AML-193 (cell line): ENCODE results near the gene PXMP2.

ENCODE experiments used
- DNase-seq, 2 experiments: peaks; one replicate each; lab custom pipeline; 2025; lab: John Stamatoyannopoulos, UW

Gene PXMP2

DNA sequence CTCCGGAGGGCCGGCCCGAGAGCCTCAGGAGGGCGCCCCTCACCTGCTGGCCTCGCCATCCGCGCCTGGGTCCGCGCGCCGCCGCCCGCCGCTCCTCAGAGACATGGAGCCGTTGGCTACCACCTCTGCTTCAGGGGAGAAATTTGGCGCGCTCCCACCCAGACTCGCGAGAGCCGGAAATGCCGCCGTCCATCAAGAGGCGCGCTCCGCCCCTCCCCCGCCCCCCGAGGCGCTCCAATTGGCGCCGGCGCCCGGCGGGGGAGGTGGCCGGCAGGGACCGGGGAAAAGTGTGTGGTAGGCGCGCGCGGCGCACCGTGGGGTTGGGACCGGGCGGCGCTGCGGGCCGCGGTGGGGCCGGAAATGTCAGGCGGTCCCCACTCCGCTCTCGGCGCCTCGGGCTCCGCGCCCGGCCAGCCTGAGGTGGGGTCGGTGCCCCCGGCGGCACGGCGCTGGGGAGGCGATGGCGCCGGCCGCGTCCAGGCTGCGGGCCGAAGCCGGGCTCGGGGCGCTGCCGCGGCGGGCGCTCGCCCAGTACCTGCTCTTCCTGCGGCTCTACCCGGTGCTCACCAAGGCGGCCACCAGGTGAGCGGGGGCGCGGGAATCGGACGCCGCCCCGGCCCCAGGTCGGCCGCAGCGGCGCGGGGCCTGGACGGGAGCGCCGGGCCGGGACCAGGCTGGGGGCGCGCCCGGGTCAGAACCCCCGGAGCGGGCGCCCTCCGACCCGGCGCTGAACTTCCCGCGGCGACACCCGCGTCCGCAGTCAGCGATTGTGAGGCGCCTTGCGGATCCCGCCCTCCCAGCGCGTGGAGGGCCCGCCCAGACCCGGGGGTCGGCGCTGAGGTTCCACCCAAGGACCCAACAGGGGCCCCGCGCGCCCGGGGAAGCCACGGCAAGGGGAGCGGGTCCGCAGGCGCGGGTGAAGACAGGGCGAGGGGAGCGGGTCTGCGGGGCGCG, at the start of gene PXMP2, which contains the start of gene POLE:
Gene PXMP2 (plus strand): TSS at position 377 of the 954 bp plus-strand sequence. CDS start 84 bp downstream, at position 461.
Gene POLE (minus strand): TSS at position 132 of the 954 bp plus-strand sequence. CDS start 27 bp downstream, at position 105.
- peak; percentile 90 to 91 for DNase-seq

DNA sequence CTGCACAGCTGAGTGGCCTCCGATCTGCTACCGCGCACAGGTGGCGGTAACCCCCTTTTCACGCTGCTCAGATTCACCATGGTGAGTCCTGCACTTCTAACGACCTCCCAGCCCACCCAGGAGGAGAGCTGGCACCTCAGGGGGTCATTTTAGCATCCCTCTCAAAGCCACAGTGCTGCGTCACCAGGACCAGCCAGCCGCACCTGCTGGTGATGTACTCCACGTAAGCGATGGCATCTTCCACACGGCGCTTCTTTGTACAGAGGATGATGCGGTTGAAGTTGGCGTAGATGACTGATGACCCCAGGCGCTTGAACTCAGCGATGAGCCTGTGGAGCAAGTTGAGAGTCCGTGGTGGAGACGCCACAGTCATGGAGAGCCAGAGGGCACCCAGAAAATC, 49.6 kb upstream of the PXMP2 start:
- DNase-seq: no peak

DNA sequence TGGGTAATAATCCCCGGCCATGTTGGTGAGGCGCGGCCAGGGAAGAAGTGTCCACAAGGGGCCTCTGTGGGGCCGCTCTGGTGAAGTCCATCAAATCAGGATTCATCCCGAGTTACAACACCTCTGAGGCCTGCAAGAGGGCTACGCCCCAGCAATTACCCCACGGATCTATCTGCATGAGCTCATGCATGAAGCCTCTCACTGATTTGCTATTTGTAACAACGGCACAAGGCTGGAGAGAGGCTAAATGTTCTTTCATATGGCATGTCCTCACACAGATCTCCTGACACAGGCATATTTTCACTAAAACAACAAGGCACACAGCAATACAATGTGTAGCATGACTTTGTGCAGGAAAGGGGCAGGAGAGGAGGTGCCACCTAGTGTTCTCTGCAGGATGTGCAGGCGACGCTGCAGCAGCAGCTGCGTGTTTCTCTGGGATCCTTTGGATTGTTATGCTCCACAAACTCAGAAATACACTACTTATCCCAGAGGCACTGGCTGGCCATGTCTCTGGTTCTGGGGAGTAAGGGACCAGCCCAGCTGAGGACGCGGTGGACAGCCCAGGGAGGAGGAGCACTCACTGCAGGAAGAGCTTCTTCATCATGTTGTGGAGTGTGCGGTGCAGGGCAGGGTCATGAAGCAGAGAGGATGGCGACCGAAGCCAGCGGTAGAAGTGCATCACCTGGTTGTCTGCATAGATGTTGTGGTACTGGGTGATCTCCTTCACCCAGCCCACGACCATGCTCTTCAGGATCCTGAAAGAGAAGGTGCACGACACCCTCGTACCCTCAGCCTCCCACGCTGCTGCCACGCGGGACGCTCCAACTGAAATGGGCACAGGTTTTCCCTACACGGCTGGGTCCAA, 48.6 kb upstream of the PXMP2 start:
- DNase-seq: peak; percentile 6 to 15

DNA sequence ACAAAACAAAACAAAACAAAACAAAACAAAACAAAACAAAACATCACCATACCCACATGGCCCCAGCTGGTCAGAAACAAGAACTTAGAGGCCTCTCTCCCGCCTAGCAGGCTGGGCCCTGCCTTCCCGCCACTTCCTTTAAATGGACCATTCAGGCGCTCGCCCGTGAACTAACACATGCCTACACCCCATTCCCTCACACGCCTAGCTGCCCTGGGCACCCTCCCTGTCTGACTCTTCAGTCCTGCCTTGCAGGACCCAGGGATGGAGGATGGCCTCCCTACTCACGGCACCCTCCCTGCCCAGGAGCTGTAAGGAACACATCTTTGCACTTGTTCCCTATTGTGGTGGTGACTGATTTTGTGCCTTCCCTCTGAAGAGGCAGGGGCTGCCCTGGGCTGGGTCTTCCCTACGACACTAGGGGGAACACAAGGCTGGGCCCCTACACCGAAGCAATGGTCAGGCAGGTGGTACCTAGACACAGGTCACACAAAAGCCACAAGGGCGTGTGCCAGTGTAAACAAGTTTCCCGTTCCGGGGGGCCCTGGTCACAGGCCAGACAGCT, 47.3 kb upstream of the PXMP2 start:
- no peak for DNase-seq

DNA sequence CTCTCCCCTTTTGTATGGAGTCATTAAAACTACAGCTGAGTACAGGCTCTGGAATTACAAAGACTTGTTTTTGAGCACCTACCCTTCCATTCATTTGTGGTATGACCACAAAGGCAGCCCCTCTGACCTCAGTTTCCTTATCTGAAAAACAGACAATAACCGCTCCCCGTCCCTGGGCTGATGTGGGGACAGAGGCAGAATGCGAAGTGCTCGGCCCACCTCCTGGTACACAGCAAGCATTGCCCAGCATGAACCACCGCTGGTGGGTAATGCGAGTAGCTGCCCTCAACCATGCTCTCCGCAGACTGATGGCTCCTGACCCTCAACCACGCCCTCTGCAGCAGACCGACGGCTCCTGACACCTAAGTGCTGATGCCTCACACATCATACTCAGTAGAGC, 46.5 kb upstream of the PXMP2 start:
- DNase-seq: no peak

DNA sequence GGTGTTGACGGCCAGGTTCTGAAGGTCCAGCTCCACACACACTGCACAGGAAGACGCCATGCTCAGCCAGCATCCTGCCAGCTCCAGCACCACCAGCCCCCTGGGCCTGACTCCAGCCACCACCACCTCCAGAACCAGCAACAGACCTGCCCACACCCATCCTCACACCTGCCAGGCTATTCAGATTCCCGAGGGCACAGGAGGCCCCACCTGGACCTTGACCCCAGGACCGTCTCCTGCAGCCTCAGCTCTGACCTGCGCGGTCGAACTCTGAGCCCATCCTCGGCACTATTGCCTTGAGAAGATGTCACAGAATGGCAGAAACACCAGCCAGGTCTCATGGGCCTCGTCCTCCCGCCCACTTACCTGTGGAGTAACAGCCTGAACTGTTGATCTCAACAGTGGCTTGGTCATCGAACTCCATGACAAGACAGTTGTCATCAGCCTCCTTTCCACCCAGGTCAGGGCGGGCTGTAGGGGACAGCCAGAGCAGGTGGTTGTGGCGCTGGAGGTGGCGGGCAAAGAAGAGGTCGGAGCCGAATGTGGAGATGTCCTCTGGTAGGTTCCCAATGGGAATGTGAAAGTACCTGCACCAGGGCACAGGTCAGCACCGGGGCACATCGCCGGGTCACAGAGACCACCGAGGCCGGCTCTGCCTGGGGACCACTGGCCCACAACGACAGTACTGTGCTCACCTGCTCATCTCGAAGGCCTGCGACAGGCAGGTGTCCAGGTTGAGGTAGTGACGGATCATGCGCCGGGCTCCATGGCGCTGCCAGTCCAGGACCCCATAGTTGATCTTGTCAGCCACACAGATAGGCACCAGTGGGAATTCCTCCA, 45.4 kb upstream of the PXMP2 start:
- no peak for DNase-seq

DNA sequence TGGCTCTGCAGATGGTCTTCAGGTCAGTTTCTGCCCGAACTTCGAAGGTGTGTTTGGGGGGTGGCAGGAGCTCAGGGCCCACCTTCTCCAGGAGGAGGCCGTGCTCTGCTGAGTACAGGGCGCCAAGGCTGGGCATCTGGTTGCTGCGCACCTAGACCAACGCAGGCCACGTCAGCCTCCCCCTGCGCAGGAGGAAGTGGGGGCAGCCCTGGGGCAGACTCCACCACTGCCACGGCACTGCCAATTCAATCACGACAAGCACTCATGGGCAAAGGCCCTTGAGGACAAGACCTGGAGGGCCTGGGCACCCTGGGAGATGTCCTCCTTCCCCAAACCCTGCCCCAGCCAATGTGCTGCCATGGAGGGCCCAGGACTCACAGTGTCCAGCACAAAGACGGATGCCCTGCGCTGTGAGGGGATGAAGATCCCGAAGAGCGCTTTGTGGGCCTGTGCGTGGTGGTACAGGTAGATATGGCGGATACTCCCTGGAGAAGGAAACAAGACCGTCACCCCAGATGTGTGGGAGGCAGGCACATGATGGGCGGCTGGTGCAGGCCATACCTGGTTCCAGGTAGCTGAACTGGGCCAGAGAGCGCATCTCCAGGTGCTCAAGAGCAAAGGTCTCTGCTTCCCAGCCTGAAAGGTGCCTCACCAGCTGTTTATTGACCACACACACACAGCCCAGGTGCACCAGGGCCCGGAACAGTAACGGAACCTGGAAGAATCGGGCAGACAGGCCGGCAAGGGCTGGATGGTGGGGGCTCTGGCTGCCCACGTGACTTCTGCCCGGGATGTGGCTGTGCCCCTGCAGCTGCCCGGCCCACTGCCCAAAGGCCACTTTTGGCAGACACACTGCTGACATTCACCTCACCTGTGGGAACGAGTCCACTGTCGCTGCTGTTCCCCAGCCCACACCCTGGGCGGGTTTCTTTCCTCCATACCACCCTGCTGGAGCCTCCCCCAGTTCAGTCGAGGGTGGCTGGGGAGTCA, 44.2 kb upstream of the PXMP2 start:
- DNase-seq: no peak

DNA sequence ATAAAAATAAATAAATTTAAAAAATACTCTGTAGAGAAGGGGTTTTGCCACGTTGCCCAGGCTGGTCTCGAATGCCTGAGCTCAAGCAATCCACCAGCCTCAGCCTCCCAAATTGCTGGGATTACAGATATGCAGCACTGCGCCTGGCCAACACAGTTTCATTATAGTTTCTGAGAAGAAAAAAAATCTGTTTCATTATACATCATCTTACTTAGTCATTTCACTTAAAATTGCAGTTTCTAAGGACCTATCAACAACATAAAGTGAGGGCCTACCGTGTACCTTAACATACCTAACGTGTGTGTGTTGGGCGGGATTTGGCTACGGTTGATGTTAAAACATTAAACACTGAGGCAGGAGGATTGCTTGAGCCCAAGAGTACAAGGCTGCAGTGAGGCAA, 40.5 kb upstream of the PXMP2 start:
- DNase-seq: no peak

DNA sequence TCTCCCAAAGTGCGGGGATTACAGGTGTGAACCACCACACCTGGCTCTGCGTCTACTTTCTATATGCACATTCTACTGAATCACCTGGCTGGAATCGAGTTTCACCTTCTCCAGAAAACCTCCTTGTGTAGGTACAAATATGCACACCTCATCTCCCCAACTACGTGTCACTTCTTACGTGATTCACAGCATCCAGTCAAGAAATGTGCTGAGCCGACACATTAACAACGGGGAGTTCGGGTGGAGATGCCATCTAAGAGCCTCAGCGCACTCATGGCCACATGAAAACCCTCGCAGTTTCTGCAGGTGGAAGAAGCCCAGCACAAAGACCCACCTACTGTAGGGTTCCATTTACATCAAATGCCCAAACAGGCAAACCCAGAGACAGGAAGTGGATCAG, 39.5 kb upstream of the PXMP2 start:
- no peak for DNase-seq

DNA sequence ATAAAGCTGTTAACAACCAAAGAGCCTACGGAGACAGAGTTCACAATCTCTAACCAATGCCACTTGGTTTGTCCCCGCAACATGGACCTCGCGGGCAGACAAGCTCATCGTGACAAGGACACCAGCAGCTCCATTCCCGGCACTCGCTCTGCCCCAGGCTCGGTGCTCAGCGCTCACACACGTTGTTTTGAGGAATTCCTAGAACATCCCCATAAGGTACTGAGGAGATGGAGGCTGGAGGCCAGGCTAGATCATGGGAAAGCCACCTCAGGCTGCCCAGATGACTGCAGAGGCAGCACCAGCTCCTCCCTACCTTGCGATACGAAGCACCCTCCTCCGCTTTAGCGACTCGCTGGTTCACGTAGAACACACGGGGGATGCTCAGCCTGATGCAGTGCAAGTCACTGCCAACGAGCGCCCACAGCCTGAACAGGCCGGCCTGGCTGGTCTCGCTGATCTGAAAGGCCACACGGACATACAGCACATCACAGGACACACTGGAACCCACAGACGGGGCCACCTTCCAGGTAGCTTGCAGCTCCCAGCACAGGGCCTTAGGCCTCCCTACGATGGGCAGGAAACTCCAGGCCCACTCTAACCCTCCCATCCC, 38.7 kb upstream of the PXMP2 start:
- DNase-seq: no peak

DNA sequence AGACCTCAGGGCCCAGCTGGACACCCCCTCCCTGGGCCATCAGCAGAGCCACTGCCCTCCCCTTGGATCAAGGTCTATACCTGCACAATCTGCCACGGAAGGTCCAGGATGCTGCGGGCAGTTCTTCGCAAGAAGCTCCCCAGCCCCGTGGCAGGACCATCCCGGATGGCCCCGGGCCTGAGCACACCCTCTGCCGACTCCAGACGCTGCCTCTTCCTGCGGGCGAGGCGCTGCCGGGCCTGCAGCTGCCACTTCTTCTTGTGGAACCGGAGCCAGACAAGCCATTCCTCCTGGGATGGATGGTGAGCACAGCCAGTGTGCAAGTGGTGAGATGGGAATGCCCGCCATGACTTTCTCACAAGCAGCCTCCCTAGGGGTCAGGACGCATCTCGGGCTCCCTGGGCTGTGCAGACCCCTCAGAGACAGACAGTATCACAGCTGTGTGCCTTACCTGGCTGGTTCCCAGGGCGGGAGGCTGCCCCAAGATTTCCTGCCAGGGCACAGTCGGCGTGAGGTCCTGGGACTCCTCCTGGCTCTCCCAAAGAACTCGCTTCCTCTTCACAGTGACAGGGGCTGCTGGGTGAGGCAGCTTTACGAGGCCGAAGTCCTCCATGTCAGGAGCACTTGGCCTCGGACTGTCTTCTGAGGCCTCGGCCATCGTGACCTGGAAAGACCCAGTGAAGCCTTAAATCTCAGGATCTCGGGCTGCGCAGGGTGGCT, 38.0 kb upstream of the PXMP2 start:
- no peak for DNase-seq

DNA sequence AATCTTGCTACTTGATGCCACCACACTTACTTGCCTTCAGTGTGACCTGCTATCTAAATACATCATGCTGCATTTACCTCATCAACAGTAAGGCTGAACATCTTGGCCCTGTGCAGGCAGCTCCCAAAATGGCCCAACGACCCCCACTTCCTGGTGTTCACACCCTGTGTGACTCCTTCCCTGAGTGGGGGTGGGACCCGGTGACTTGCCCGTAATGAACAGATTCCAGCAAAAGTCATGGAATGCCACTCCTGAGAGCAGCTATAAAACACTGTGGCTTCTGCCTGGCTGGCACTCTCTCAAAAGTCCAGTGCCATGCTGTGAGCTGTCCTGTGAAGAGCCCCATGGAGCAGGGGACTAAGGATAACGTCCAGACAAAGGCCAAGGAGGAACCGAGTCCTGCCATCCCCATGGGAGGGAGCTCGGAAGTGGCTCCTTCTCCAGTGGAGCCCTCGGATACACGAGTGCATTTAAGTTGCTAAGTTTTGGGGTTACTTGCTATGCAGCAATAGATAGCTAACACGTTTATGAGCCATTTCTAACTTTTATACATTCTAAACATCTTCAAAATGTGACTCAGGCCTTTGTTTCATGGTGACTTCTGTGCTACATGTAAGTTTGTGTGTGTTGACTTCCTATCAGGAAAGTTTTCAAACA, 35.8 kb upstream of the PXMP2 start:
- DNase-seq: peak; percentile 99 to 100

DNA sequence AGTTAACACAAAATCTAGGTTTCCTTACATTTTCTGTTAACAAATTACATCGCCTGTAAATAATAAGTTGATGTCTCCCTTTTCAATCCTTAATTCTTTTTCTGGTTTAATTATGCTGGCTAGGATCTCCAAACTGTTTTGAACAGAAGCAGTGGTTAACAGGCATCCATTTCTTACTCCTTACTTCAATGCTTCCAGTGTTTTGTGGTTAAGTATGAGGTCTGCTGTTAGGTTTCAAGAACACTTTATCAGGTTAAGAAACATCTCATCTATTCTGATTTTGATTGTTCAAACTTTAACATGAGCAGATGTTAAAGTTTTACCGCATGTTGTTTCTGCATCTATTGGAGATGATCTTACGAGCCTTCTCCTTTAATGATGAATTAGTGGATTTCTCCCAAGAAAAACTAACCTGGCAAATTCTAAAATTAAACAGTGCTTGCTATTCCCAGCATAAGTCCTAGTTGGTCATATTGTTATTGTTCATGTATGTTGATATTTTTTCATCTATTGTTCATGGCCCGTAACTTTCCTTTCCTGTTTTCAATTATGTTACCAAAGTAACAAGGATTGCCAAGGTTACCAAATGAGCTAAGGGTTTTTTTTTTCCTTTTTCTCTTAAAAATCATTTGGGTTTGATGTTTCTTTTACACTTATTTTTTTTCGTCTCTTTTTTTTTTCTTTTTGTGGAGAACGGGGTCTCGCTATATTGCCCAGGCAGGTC, 33.7 kb upstream of the PXMP2 start:
- DNase-seq: no peak

DNA sequence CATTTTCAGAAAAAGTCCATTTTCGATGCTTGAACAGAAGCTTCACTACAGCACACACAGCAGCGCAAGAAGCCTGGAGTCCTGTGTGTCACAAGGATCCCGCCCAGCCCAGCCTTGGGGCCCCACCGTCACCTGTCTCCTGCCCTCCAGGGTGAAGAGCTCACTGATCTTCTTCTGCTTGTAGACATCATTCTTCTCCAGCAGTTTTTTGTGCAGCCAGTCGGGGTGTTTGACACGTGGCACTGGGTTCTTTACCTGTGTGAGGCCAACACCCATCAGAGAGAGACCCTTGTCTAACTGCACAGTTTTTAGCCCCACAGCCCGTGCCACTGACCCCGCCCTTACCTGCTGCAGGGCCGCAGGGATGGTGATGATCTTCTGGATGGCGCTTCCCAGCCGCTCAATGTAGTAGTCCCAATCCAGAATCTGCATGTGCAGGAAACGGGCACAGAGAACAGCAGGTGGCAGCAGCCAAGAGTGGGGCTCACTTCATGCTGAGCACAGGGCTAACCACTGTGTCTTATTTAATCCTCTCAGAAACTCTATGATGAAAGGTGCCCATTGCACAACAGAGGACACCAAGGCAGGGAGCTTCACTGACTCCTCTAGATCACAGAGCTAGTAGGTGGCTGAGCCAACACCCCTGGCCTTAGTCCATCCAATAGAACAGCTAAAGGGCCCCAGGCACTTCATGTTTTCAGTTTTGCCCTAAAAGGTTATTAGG, 30.2 kb upstream of the PXMP2 start:
- DNase-seq: peak; percentile 36 to 47

DNA sequence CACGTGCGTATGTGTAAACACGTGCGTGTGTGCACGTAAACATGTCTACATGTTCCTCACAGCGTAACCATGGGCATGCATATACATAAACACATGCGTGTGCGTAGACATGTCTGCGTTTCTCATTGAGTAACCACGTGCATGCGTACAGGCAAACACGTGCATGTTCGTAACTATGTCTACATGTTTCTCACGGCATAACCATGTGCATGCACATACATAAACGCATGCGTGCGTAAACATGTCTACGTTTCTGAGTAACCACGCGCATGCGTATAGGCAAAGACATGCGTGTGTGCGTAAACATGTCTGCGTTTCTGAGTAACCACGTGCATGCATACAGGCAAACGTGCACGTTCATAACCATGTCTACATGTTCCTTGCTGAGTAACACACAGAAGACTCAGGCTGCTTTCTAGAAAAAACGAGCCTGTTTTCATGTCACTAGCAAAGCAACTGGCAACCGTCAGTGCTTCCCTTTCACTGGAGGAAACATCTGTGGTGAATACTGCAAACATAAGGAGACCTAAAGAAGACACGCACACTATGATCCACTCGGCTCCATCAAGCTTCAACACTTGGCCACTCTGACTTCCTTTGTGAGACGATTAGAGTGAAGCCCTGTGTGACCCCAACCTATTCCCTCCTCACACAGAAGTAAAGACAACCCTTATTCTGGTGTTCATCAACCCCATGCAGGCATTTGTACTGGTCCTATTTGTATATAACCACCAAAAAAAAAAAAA, 29.1 kb upstream of the PXMP2 start:
- DNase-seq: no peak

DNA sequence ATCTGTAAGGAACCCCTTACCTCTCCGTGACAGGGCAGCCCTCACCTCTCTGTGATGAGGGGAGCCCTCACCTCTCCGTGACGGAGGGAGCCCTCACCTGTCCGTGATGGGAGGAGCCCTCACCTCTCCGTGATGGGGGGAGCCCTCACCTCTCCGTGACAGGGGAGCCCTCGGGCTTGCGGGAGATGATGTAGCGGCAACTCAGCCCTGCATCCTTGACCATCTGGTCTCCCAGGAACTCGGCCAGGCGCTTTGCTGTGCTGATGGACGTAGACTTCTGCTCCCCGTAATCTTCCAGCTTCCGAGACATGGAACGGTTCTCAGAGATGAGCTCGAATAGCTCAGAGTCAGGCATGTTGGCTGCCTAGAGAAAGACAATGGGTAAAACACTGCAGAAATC, 28.2 kb upstream of the PXMP2 start:
- no peak for DNase-seq
